Nucleus accumbens (tissue), 56 donors: ENCODE results near the gene COL5A1.

Source experiments
- DNase-seq, 56 donors: peaks; one replicate each; lab custom pipeline; 2025; lab: John Stamatoyannopoulos, UW

Gene COL5A1

GRCh38 chr9:134688661-134689320, 47.2 kb downstream of the COL5A1 start:
- DNase-seq: no peak

- DNase-seq: peak in 23 of 56 donors; percentile 3 to 61 (median 14)
These were observed 47.9 kb downstream of the COL5A1 start for GRCh38 chr9:134689321-134690181.

- DNase-seq: no peak
These were observed 48.7 kb downstream of the COL5A1 start for GRCh38 chr9:134690301-134690751.

- DNase-seq: no peak
These were observed 49.5 kb downstream of the COL5A1 start for GRCh38 chr9:134690946-134691694.

GRCh38 chr9:134691695-134692572, 50.3 kb downstream of the COL5A1 start:
- DNase-seq: no peak

GRCh38 chr9:134692573-134692860, 50.9 kb downstream of the COL5A1 start:
- no peak for DNase-seq

- DNase-seq: no peak
These were observed 51.4 kb downstream of the COL5A1 start for GRCh38 chr9:134693011-134693410.

GRCh38 chr9:134693641-134694367, 52.2 kb downstream of the COL5A1 start:
- no peak for DNase-seq

- DNase-seq: no peak
These were observed 52.7 kb downstream of the COL5A1 start for GRCh38 chr9:134694368-134694665.

GRCh38 chr9:134694714-134695113, 53.1 kb downstream of the COL5A1 start:
- no peak for DNase-seq

- DNase-seq: no peak
These were observed 53.5 kb downstream of the COL5A1 start for GRCh38 chr9:134695144-134695543.

GRCh38 chr9:134696433-134696832, 54.8 kb downstream of the COL5A1 start:
- DNase-seq: no peak

GRCh38 chr9:134698111-134698510, 56.5 kb downstream of the COL5A1 start:
- no peak for DNase-seq

GRCh38 chr9:134698587-134699342, 57.2 kb downstream of the COL5A1 start:
- peak in 38 of 56 donors; percentile 3 to 70 (median 24) for DNase-seq

- no peak for DNase-seq
These were observed 57.7 kb downstream of the COL5A1 start for GRCh38 chr9:134699343-134699740.

- DNase-seq: no peak
These were observed 59.2 kb downstream of the COL5A1 start for GRCh38 chr9:134700636-134701350.

- no peak for DNase-seq
These were observed 60.1 kb downstream of the COL5A1 start for GRCh38 chr9:134701581-134702259.

GRCh38 chr9:134702291-134702690, 60.7 kb downstream of the COL5A1 start:
- DNase-seq: no peak
